Urinary bladder (tissue), 4 donors: Measurements from ENCODE around the gene SHANK3. TPM values are rescaled to one million over a fixed set of nuclear protein-coding genes. Genes with fewer than 3 reads are reported as not detected.
A peak's percentile ranks its signal among the peaks of the same experiment; 100 is the strongest.

Source experiments
- DNase-seq: peaks from one replicate; pipeline ENCODE4 v3.0.0-alpha.2; 2015; ENCODE audit errors: extremely low spot score
- H3K27ac ChIP-seq: one replicate; pipeline ENCODE4 v1.5.1; 2013; ENCODE audit warnings: low read depth, mild to moderate bottlenecking, moderate library complexity
- H3K36me3 ChIP-seq: one replicate; pipeline ENCODE4 v1.6.1; 2013; ENCODE audit warnings: mild to moderate bottlenecking, moderate library complexity; ENCODE audit not compliant: insufficient read depth
- H3K4me1 ChIP-seq: one replicate; pipeline ENCODE4 v1.6.1; 2013; ENCODE audit warnings: mild to moderate bottlenecking, moderate library complexity; ENCODE audit not compliant: insufficient read depth
- H3K4me3 ChIP-seq: one replicate; pipeline ENCODE4 v1.5.1; 2013; ENCODE audit warnings: low read depth, low read length
- WGBS: extraction: QIAGEN DNeasy Blood & Tissue Kit; methylation state at CpG from one replicate; pipeline ENCODE4 v1.1.7; 2013; 5-methylcytosine and 5-hydroxymethylcytosine counted together
- polyA plus RNA-seq: library from polyadenylated mRNA; stranded (reverse); fragments of 200-250 nt; gene quantifications from one replicate; pipeline ENCODE4 v1.2.3, GENCODE V29; 2013
- total RNA-seq: library from RNA; depleted of rRNA; stranded (reverse); fragments of >200 nt; gene quantifications from one replicate; pipeline ENCODE4 v1.2.3, GENCODE V29; 2014
- donor health status: healthy with polysubstance abuse.
- donor health status: healthy.

Gene SHANK3
- total and polyA plus RNA-seq, 2 donors, result 8.1 to 18.5 TPM

- Histone ChIP-seq H3K4me1 (no peaks in the 10 kb centered on the region), H3K27ac (no peak overlapping the region), H3K36me3 (no peaks in the 10 kb centered on the region), H3K4me3 (no peak overlapping the region)
- WGBS, result 61% methylated on average over 2 of the region's 2 CpGs
- DNase-seq, result no peak
Observed at GRCh38 chr22:50665738-50666137, 6.9 kb upstream of the SHANK3 start.

GRCh38 chr22:50670513-50670912 lies 2.1 kb upstream of the SHANK3 start:
- no peak overlapping the region for H3K4me3 ChIP-seq
- H3K27ac ChIP-seq, result no peak overlapping the region
- no peaks in the 10 kb centered on the region for H3K36me3 ChIP-seq
- 69% methylated on average over 4 of the region's 4 CpGs for WGBS
- no peak for DNase-seq
- no peaks in the 10 kb centered on the region for H3K4me1 ChIP-seq

GRCh38 chr22:50670914-50671538 lies 1.6 kb upstream of the SHANK3 start:
- no peak for DNase-seq
- H3K4me3 ChIP-seq, result no peak overlapping the region
- no peaks in the 10 kb centered on the region for H3K4me1 ChIP-seq
- WGBS, result 52% methylated on average over 10 of the region's 10 CpGs
- H3K36me3 ChIP-seq, result no peaks in the 10 kb centered on the region
- no peak overlapping the region for H3K27ac ChIP-seq

- 68% methylated on average over 11 of the region's 11 CpGs for whole genome bisulfite sequencing
- H3K27ac ChIP-seq, result no peak overlapping the region
- DNase-seq, result no peak
- no peak overlapping the region for H3K4me3 ChIP-seq
- no peaks in the 10 kb centered on the region for H3K4me1 ChIP-seq
- H3K36me3 ChIP-seq, result no peaks in the 10 kb centered on the region
Observed at GRCh38 chr22:50671641-50672040, 982 bp upstream of the SHANK3 start.

GRCh38 chr22:50672041-50672440 lies 582 bp upstream of the SHANK3 start:
- H3K27ac ChIP-seq, result no peak overlapping the region
- 75% methylated on average over 8 of the region's 8 CpGs for WGBS
- no peak for DNase-seq

GRCh38 chr22:50673231-50674129 lies 857 bp downstream of the SHANK3 start:
- DNase-seq, result no peak
- H3K27ac ChIP-seq, result peak overlapping the region; percentile 15
- WGBS, result 2% methylated on average over 69 of the region's 69 CpGs
- peak overlapping the region; percentile 59 for H3K4me3 ChIP-seq
- H3K36me3 ChIP-seq, result no peaks in the 10 kb centered on the region
- H3K4me1 ChIP-seq, result no peaks in the 10 kb centered on the region

More at GRCh38 chr22:50672041-50672440, 582 bp upstream of the SHANK3 start:
- Histone ChIP-seq H3K4me3 (no peak overlapping the region), H3K4me1 (no peaks in the 10 kb centered on the region), H3K36me3 (no peaks in the 10 kb centered on the region)

- WGBS, result 1% methylated on average over 33 of the region's 43 CpGs
- H3K4me3 ChIP-seq, result peak overlapping the region; percentile 59
- H3K27ac ChIP-seq, result no peak overlapping the region
- H3K4me1 ChIP-seq, result no peaks in the 10 kb centered on the region
- H3K36me3 ChIP-seq, result no peaks in the 10 kb centered on the region
- DNase-seq, result no peak
Observed at GRCh38 chr22:50674130-50674500, 1.5 kb downstream of the SHANK3 start.

- no peak for DNase-seq
- Histone ChIP-seq H3K4me1 (no peaks in the 10 kb centered on the region), H3K27ac (no peak overlapping the region), H3K36me3 (no peaks in the 10 kb centered on the region), H3K4me3 (peak overlapping the region; percentile 59)
- 4% methylated on average over 105 of the region's 105 CpGs for WGBS
Observed at GRCh38 chr22:50674606-50675552, 2.3 kb downstream of the SHANK3 start.

GRCh38 chr22:50675553-50676179 lies 3.0 kb downstream of the SHANK3 start:
- peak overlapping the region; percentile 59 for H3K4me3 ChIP-seq
- DNase-seq, result no peak
- no peaks in the 10 kb centered on the region for H3K4me1 ChIP-seq
- 78% methylated on average over 9 of the region's 9 CpGs for WGBS
- no peaks in the 10 kb centered on the region for H3K36me3 ChIP-seq
- no peak overlapping the region for H3K27ac ChIP-seq

- no peaks in the 10 kb centered on the region for H3K36me3 ChIP-seq
- WGBS, result 78% methylated on average over 14 of the region's 14 CpGs
- H3K4me1 ChIP-seq, result no peaks in the 10 kb centered on the region
- H3K27ac ChIP-seq, result no peak overlapping the region
- no peak for DNase-seq
- peak overlapping the region; percentile 8 for H3K4me3 ChIP-seq
Observed at GRCh38 chr22:50676180-50676636, 3.6 kb downstream of the SHANK3 start.

GRCh38 chr22:50676661-50677492 lies 4.3 kb downstream of the SHANK3 start:
- Histone ChIP-seq H3K36me3 (no peaks in the 10 kb centered on the region), H3K4me3 (no peak overlapping the region), H3K27ac (no peak overlapping the region), H3K4me1 (no peaks in the 10 kb centered on the region)
- 74% methylated on average over 10 of the region's 10 CpGs for WGBS
- DNase-seq, result no peak

GRCh38 chr22:50677493-50678217 lies 5.0 kb downstream of the SHANK3 start:
- Histone ChIP-seq H3K36me3 (no peaks in the 10 kb centered on the region), H3K4me3 (no peak overlapping the region), H3K27ac (no peak overlapping the region), H3K4me1 (no peaks in the 10 kb centered on the region)
- no peak for DNase-seq
- 84% methylated on average over 13 of the region's 13 CpGs for WGBS
